Upper lobe of left lung (tissue), 4 donors: ENCODE results near the gene SAP30BP.

ENCODE experiments used
- CTCF ChIP-seq, 6 experiments: fragments of 450-650 bp in 4 of 6; fragments of 200-600 bp in 2 of 6; sonication (generic) in 2 of 6; IDR thresholded peaks; one replicate each; pipeline ENCODE4 v1.5.1; 2016 to 2019; ENCODE audit warnings: antibody characterized with exemption in 6 of 6
- POLR2AphosphoS5 ChIP-seq, 2 donors: sonication (generic); formaldehyde crosslinking; IDR thresholded peaks; one replicate each; pipeline ENCODE4 v1.5.1; 2017; ENCODE audit warnings: antibody characterized with exemption in 2 of 2

GRCh38 chr17:75684249-75684648 lies 17.1 kb downstream of the SAP30BP start:
- TF ChIP-seq CTCF (IDR thresholded peaks at IDR 0.05) (no peak), POLR2AphosphoS5 (IDR thresholded peaks at IDR 0.05) (no peak)
